Thyroid gland (tissue), 4 donors: ENCODE measurements around the gene PREP. TPM values are rescaled to one million over a fixed set of nuclear protein-coding genes. Genes with fewer than 3 reads are reported as not detected.
"Not testable (repeated sequence)": the region's sequence is repeated elsewhere in the genome, so short reads cannot be mapped to it uniquely, and the experiment has no call there.

ENCODE experiments used
- DNase-seq, 2 donors: peaks; one replicate each; pipeline ENCODE4 v3.0.0-alpha.2; 2019
- H3K27ac ChIP-seq, 3 donors: fragments of 200-600 bp; sonication (generic); 1 replicate in 2 of 3; 2 replicates in 1 of 3; pipeline ENCODE4 v1.5.1; 2016 to 2019; ENCODE audit warnings: mild to moderate bottlenecking in 1 of 3, moderate library complexity in 1 of 3
- H3K27me3 ChIP-seq: fragments of 200-600 bp; sonication (generic); one replicate; pipeline ENCODE4 v1.5.1; 2019
- H3K36me3 ChIP-seq, 2 donors: fragments of 200-600 bp; sonication (generic); one replicate each; pipeline ENCODE4 v1.5.1; 2016 to 2019
- H3K4me1 ChIP-seq, 2 donors: fragments of 200-600 bp; sonication (generic); one replicate each; pipeline ENCODE4 v1.5.1; 2017 to 2019
- H3K4me3 ChIP-seq, 3 donors: fragments of 200-600 bp; sonication (generic); replicated peaks in 1 of 3; 1 replicate in 2 of 3; 2 replicates in 1 of 3; pipeline ENCODE4 v1.5.1; 2016; ENCODE audit warnings: mild to moderate bottlenecking in 1 of 3
- H3K9me3 ChIP-seq: fragments of 200-600 bp; sonication (generic); one replicate; pipeline ENCODE4 v1.5.1; 2017
- POLR2A ChIP-seq, 2 donors: fragments of 450-650 bp; IDR thresholded peaks; one replicate each; pipeline ENCODE4 v1.6.1; 2017; ENCODE audit warnings: antibody characterized with exemption in 2 of 2, mild to moderate bottlenecking in 2 of 2, moderate library complexity in 1 of 2
- WGBS, 2 donors: methylation state at CpG; one replicate each; pipeline ENCODE4 v1.1.5; 2017; 5-methylcytosine and 5-hydroxymethylcytosine counted together
- intact Hi-C: fragments of 100-400 bp; cut with DNase I; formaldehyde crosslinking; loops from one replicate; pipeline ENCODE4 v1.15.1; 2023
- total RNA-seq, 4 donors: library from RNA; depleted of rRNA; stranded (reverse); fragments of >200 nt; gene quantifications; one replicate each; pipeline ENCODE4 v1.2.3, GENCODE V29; 2016
- TF ChIP-seq, protein P1 (sequence below), 6 experiments: fragments of 200-600 bp in 3 of 6; fragments of 450-650 bp in 3 of 6; sonication (generic) in 3 of 6; IDR thresholded peaks; one replicate each; pipeline ENCODE4 v1.5.1; 2016 to 2019; ENCODE audit warnings: antibody characterized with exemption in 6 of 6, mild to moderate bottlenecking in 2 of 6, inconsistent platforms in 1 of 6, moderate library complexity in 1 of 6

Gene PREP
- total RNA-seq, 4 donors from 2014 or later, result 13.7 to 21.7 (median 16.6) TPM

DNA sequence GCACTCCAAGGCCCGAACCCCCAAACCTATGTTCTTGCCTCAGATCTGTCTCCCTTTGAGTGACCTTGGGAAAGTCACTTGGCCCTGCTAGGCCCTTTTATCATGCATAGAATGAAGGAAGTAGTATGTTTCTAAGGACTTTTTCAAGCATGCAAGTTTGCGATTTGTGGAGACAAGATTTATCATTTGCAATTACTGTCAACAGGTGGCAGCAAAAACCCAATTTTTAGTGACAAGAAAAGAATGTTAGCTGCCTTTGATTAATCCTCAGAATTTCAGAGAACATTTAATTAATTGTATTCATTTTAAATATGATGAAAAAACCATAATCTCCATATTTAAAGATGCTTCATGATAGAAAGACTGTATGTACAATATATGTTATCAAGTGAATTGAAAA is 28.3 kb upstream of the PREP start:
- DNase-seq, result no peak

DNA sequence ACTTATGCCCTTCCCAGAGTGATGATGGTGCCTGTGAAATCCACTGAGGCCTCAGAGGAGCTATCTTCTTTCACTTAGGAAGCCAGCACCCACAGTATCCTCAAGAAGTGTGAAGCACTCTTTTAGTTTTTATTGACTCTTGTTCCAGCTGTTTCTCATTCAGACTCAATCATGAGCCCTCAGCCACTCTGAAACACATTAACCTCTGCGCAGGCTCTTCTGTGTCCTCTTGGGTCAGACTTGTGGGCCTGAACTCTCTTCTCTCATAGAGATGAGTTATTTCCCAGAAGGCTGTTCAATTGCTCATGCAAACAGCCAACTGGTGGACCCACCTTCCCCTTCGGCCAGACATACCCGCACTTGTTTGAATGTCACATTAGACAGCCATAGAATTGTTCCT is 27.8 kb upstream of the PREP start:
- intact Hi-C loops, result no loop called here
- H3K4me3 ChIP-seq, result no peak overlapping the region
- no peaks in the 10 kb centered on the region for H3K36me3 ChIP-seq
- H3K9me3 ChIP-seq, result no peaks in the 10 kb centered on the region
- WGBS, 2 donors, result 90 to 91% methylated on average over 3 of the region's 3 CpGs
- H3K4me1 ChIP-seq, result peaks cover 11 to 18% of the 10 kb centered on the region in 2 donors
- H3K27ac ChIP-seq, result no peak overlapping the region
- no peak for TF ChIP-seq POLR2A (IDR thresholded peaks at IDR 0.05)
- TF ChIP-seq, protein P1, sequence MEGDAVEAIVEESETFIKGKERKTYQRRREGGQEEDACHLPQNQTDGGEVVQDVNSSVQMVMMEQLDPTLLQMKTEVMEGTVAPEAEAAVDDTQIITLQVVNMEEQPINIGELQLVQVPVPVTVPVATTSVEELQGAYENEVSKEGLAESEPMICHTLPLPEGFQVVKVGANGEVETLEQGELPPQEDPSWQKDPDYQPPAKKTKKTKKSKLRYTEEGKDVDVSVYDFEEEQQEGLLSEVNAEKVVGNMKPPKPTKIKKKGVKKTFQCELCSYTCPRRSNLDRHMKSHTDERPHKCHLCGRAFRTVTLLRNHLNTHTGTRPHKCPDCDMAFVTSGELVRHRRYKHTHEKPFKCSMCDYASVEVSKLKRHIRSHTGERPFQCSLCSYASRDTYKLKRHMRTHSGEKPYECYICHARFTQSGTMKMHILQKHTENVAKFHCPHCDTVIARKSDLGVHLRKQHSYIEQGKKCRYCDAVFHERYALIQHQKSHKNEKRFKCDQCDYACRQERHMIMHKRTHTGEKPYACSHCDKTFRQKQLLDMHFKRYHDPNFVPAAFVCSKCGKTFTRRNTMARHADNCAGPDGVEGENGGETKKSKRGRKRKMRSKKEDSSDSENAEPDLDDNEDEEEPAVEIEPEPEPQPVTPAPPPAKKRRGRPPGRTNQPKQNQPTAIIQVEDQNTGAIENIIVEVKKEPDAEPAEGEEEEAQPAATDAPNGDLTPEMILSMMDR (IDR thresholded peaks at IDR 0.05), result no peak
- H3K27me3 ChIP-seq, result no peaks in the 10 kb centered on the region
- no peak for DNase-seq

More for the DNA sequence above, 28.3 kb upstream of the PREP start:
- Histone ChIP-seq H3K4me3 (no peak overlapping the region), H3K4me1 (peaks cover 11 to 18% of the 10 kb centered on the region in 2 donors), H3K27me3 (no peaks in the 10 kb centered on the region), H3K27ac (no peak overlapping the region), H3K9me3 (no peaks in the 10 kb centered on the region), H3K36me3 (no peaks in the 10 kb centered on the region)
- intact Hi-C loops, result no loop called here
- 22 to 28% methylated on average over 2 of the region's 2 CpGs for WGBS, 2 donors
- TF ChIP-seq, protein P1 (IDR thresholded peaks at IDR 0.05), result peak in 5 of 6 experiments; percentile 29 to 73 (median 63)
- TF ChIP-seq POLR2A (IDR thresholded peaks at IDR 0.05), result no peak

DNA sequence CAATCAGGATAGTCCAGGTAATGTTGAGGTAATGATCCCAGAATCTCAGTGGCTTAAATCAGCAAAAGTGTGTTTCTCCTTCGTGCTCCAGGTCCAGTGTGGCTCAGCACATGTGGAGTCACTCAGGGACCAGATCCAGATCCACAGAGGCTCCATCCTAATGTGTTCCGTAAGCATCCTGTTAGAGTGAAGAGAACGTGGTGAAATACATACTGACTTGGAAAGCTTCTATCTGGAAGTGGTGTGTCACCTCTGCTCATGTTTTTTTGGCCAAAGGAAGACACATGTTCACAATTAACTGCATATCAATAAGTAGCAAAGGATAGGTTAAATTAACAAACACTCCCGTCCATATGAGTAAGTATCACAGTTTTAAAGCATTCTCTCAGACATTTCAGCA is 26.8 kb upstream of the PREP start:
- no peaks in the 10 kb centered on the region for H3K9me3 ChIP-seq
- no peak overlapping the region for H3K4me3 ChIP-seq
- DNase-seq, result no peak
- peak overlapping the region in 2 of 3 donors; percentile 69 to 78 for H3K27ac ChIP-seq
- TF ChIP-seq, protein P1 (IDR thresholded peaks at IDR 0.05), result no peak
- TF ChIP-seq POLR2A (IDR thresholded peaks at IDR 0.05), result no peak
- peaks cover 11 to 18% of the 10 kb centered on the region in 2 donors for H3K4me1 ChIP-seq
- WGBS, 2 donors, result 78 to 84% methylated on average over 4 of the region's 4 CpGs
- intact Hi-C loops, result no loop called here
- no peaks in the 10 kb centered on the region for H3K36me3 ChIP-seq
- H3K27me3 ChIP-seq, result no peaks in the 10 kb centered on the region

DNA sequence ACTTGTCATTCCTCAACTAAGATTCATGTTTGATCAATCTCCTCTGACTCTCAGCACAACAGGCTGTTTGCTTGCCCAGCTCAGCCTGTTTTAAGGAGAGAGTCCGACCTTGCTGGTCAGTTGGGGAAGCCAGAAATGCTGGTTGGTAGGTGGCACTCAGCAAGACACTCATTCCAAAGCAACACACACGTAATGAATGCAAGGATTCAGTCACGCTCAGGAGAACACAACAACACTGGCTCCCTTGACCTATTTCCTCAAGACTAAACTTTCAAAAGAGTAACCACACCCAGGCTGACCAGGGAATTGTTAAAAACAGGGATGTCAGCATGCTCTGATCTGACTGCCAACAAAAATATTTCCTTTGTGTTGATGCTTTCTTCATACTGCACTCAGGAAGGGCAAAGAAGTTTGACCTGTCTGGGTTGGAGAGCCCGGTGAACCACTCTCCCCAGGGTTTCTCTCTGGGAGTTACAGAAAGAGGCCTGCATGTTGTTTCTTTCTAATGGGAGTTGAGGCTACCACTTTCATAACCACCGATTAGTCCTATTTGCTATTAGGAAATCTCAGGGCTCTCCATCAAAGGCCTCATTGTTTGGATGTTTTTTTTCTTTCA is 25.6 kb upstream of the PREP start:
- intact Hi-C loops, result no loop called here
- H3K27me3 ChIP-seq, result no peaks in the 10 kb centered on the region
- H3K9me3 ChIP-seq, result no peaks in the 10 kb centered on the region
- TF ChIP-seq POLR2A (IDR thresholded peaks at IDR 0.05), result peak in 1 of 2 donors; percentile 33
- TF ChIP-seq, protein P1 (IDR thresholded peaks at IDR 0.05), result no peak
- peaks cover 11 to 18% of the 10 kb centered on the region in 2 donors for H3K4me1 ChIP-seq
- no peak overlapping the region for H3K4me3 ChIP-seq
- H3K27ac ChIP-seq, result peak overlapping the region; percentile 58 to 78 (median 69)
- DNase-seq, result peak; percentile 60 to 68
- H3K36me3 ChIP-seq, result no peaks in the 10 kb centered on the region
- WGBS, 2 donors, result 16 to 19% methylated on average over 5 of the region's 5 CpGs

- H3K4me1 ChIP-seq, result peaks cover 11 to 16% of the 10 kb centered on the region in 2 donors
- TF ChIP-seq, protein P1 (IDR thresholded peaks at IDR 0.05), result peak; percentile 25 to 70 (median 52)
- TF ChIP-seq POLR2A (IDR thresholded peaks at IDR 0.05), result no peak
- no peak overlapping the region for H3K4me3 ChIP-seq
- intact Hi-C loops, result loop anchor here (5.0 kb wide), 1 partner anchor 337 kb away; no protein-coding TSS in a partner anchor
- WGBS, 2 donors, result 19 to 26% methylated on average over 7 of the region's 7 CpGs
- no peaks in the 10 kb centered on the region for H3K9me3 ChIP-seq
- no peaks in the 10 kb centered on the region for H3K36me3 ChIP-seq
- no peaks in the 10 kb centered on the region for H3K27me3 ChIP-seq
- peak; percentile 29 to 50 for DNase-seq
- H3K27ac ChIP-seq, result no peak overlapping the region
These were observed 21.4 kb upstream of the PREP start for GRCh38 chr6:105424175-105424783.

GRCh38 chr6:105416971-105417370 is 14.1 kb upstream of the PREP start:
- H3K4me1 ChIP-seq, H3K36me3 ChIP-seq, H3K27ac ChIP-seq, intact Hi-C loops, H3K27me3 ChIP-seq, DNase-seq, H3K9me3 ChIP-seq, H3K4me3 ChIP-seq: not testable (repeated sequence)
- 95 to 97% methylated on average over 2 of the region's 2 CpGs for WGBS, 2 donors
